HL-60/S4 treated with phorbol 12-myristate 13-acetate at 8.2 ng/mL for 4 days and 3 days (cell line): ENCODE results near the gene PXYLP1.
"Not testable (repeated sequence)": the region's sequence is repeated elsewhere in the genome, so short reads cannot be mapped to it uniquely, and the experiment has no call there.

ENCODE experiments used
- in situ Hi-C: fragments of 300-500 bp; cut with MboI; formaldehyde crosslinking; loops from 2 replicates; pipeline ENCODE4 v1.15.0; 2022; ENCODE audit warnings: low sequenced_read_pairs

PXYLP1 gene, protein sequence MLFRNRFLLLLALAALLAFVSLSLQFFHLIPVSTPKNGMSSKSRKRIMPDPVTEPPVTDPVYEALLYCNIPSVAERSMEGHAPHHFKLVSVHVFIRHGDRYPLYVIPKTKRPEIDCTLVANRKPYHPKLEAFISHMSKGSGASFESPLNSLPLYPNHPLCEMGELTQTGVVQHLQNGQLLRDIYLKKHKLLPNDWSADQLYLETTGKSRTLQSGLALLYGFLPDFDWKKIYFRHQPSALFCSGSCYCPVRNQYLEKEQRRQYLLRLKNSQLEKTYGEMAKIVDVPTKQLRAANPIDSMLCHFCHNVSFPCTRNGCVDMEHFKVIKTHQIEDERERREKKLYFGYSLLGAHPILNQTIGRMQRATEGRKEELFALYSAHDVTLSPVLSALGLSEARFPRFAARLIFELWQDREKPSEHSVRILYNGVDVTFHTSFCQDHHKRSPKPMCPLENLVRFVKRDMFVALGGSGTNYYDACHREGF

DNA sequence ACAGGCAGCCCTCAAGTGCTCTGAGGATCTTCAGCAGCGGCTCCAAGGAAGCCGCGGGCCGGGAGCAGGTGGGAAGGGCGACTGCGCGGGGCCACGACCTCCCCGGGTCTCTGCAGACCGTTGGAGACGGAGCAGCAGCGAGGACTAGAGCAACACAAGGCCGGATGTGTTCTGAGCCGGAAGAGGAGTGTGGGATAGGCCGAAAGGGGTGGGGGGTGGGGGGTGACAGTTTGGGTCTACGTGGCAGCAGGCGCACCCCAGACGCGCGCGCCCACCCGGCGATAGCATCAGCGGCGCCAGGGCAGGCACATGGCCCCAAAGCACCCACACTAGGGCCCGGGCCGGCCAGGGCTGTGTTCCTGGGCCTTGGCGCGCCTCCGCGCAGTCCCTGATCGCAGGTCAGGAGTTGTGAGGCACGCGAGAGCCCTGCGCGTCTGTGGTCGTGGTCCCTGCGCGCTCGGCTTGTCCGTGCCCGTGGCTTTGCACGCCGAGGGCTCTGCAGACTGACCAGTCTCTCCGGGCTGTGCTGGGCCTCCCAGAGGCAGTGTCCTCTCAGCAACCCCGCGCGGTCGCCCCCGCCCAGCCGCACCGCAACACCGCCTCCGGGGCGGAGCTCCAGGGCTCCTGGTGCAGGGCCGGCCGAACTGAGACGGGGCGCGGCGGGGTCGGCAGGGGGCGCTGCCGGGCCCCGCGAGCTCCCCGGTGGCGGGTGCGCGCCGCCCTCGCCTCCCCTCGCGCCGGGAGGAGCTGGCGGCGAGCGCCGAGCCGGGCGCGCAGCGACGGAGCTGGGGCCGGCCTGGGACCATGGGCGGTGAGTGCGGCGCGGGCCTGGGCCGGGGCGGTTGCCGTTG, at the start of gene PXYLP1:
Gene PXYLP1, plus strand, starts transcription at position 725 of the 851 bp plus-strand sequence. CDS start 28,351 bp downstream, outside the sequence.
- in situ Hi-C loops, result no loop called here

DNA sequence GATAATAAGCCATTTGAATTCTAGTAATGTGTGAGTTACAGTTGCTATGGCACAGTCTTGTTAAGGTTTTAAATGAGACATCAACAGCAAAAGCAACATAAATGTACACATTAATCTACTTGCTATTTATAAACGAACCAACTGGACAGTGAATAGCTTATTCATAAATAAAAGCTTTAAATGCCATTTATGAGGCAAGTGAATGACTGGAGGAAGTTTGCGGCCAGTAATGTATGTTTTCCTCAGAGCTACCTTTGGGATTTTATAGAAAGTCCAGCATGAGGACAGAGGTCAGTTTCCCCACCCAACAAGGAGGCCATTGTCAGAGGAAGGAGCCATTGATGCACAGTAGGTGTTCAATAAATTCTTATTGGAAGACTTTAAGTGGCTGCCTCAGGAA, 48.0 kb upstream of the PXYLP1 start:
- in situ Hi-C loops, result loop anchor here (25.0 kb wide), 1 partner anchor 171 kb away; no protein-coding TSS in a partner anchor

DNA sequence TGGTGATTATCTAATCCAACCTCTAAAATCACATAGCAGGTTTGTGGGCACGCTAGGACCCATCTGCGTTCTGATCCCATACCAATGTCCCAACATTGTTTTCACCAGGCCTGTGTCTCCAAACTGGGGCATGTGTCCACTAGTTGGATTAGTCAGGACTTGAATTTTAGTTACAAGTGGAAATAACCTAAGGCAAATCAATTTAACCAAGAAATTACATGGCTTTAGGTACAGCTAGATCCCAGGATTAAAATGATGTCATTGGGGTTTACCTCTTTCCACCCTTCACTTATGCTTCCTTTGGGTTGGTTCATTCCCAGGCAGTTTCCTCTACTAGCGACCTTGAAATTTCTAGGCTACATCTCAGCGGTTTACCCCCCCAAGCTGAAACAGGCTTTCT, 47.2 kb upstream of the PXYLP1 start:
- in situ Hi-C loops, result loop anchor here (25.0 kb wide), 1 partner anchor 172 kb away; no protein-coding TSS in a partner anchor

DNA sequence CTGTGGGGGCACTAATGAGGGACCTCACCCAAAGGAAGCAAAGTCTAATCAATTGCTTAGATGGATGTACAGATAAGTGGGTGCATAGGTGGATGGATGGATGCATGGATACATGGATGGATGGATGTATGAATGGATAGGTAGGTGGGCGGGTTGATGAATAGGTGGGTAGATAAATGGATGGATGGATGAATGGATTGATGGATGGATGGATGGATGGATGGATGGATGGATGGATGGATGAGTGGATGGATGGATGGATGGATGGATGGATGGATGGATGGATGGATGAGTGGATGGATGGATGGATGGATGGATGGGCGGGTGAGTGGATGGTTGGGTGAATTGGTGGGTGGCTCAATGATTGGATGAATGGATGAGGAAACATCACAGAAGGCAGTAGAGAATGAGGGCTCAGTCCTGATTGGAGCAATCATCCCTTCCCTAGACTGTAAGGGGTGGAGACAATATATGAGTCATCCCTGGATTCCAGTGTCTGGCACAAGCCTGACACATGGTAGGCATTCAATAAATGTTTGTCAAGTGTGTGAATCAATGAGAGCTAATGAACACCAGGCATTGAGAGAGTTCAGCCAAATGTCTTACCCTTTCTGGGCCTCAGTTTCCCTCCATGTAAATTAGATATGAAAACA, 40.4 kb upstream of the PXYLP1 start:
- in situ Hi-C loops, result loop anchor here (25.0 kb wide), 1 partner anchor 179 kb away; no protein-coding TSS in a partner anchor

DNA sequence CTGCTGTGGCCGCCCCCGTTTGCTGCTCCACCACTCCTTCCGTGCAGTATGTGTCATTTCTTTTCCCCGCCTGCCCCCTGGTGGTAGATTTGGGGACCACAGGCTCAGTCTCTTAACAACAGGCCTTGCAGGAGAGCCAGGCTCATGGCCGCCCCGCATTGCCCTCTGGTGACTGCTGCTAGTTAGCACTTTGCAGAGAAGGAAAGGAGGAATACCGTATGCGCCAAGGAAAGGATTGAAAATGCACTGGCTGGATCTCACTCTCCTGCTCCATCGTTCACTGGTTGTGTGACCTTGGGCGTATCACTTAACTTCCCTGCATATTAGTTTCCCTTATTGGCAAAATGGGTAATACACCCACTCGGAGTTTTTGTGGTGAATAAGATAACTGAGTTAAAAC, 39.3 kb upstream of the PXYLP1 start:
- in situ Hi-C loops, result loop anchor here (25.0 kb wide), 1 partner anchor 180 kb away; no protein-coding TSS in a partner anchor

DNA sequence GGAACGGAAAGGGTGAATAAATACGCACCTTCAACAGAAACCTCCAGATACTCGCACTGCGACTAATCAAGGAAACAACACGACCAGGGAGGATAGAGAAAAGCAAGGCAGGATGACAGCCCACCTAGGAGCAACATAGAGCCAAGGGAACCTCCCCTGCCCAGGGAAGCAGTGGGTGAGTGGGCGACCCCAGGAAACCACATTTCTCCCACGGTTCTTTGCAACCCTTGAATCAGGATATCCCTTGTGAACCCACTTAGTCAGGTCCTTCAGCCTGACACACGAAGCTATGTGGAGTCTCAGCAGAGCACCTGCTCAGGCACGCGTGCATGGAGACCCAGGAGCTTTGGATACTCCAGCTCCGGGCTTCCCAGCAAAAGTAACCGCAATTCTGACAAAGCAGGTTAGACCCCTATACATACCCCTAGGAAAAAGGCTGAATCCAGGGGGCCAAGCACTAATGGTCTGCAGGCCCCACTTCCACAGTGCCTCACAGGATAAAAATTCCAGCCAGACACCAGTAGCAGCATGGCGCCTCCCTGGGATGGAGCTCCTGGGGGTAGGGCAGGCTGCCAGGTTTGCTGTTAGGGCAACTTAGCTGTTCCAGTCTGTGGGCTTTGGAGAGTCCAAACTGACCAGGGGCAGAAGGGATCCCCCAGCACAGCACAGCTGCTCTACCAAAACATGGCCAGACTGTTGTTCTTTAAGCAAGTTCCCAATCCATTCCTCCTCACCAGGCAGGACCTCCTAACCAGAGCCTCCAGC, 38.4 kb upstream of the PXYLP1 start:
- in situ Hi-C loops, result loop anchor here (25.0 kb wide), 1 partner anchor 181 kb away; no protein-coding TSS in a partner anchor

DNA sequence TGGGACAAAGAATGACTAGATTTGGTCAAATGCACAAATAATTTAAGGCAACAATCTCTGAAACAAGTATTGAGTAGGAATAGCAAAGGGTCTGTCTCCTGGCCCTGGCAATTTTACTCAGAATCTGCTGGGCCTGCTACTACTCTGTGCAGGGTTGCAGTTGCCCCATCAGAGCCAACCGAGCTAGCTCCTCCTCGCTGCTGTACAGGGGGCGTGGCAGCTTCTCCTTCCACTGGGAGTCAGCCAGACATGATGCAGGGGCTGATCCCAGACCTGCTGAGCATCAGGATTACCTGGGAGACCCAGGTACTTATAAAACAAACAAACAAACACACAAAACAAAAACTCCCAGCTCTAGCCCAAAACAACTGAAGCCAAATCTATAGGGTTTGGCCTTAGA, 30.5 kb upstream of the PXYLP1 start:
- in situ Hi-C loops, result no loop called here

DNA sequence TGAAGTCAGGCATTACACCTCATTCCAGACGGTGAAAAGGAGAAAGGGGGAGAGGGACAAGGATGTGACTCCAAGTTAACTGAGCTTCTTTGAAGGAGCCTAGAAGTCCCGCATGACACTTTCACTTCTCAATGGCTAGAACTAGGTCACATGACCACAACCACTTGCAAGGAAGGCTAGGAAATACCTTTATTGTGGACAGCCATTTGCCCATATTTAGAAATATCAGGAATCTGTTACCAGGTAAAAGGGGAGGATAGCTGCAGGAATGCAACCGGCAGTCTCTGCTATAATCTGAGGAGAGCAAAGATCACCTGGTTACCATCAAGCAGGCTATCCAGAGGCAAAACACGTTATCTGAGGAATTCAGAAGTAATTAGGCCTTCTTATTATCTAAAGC, 28.9 kb upstream of the PXYLP1 start:
- in situ Hi-C loops, result no loop called here

DNA sequence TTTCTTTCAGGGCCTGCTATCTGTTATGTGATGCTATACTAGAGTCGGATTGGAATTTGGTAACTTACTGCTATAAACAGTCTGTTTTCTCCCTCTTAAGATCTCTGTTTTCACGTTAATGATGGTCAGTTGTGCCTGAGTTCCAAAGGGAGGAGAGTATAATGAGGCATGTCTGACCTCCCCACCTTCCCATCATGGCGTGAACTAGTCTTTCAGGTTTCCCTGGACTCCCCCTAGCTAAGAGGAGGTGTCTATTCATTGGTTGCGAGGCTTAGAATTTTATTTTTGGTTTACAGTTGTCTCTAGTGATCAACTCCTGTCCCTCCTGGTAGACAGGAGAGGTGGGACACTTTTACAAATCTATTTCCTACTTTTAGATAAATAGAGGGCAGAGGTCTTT, 27.8 kb upstream of the PXYLP1 start:
- in situ Hi-C loops, result no loop called here

DNA sequence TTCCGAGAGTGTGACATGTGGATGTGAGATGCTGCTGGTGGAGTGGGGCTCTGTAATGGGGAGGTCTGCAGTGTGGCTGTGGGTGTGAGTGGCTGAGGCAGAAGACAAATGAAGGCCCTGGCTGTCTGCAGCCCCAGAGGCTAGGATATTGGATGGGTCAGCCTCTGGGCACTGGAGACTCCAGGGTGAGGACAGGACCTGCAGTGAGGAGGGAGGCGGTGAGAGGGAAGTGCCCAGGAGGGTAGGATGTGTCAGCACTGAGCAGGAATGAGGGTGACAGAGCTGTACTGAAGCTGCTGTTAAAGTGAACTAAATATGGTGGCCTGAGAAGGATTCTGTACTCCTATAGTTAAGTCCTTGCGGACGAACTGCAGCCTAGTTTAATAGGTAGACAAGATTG, 27.3 kb upstream of the PXYLP1 start:
- in situ Hi-C loops, result no loop called here

DNA sequence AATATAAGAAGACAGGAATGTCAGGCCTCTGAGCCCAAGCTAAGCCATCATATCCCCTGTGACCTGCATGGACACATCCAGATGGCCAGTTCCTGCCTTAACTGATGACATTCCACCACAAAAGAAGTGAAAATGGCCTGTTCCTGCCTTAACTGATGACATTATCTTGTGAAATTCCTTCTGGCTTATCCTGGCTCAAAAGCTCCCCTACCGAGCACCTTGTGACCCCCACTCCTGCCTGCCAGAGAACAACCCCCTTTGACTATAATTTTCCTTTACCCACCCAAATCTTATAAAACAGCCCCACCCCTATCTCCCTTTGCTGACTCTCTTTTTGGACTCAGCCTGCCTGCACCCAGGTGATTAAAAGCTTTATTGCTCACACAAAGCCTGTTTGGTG, 20.3 kb upstream of the PXYLP1 start:
- in situ Hi-C loops, result not testable (repeated sequence)

DNA sequence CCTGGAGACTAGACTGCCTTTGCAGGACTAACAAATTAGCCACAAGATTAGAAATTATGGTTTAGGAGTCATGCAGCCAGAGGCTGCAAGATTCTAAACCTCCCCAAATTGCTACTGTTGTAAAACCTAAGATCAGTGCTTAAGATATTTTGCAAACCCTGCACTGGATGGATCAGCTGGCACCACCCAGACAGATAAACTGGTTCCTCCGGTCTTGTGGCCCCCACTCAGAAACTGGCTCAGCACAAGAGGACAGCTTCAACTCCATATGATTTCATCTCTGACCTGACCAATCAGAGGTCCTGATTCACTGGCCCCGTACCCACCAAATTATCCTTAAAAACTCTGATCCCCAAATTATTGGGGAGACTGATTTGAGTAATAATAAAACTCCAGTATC, 19.5 kb upstream of the PXYLP1 start:
- in situ Hi-C loops, result no loop called here

DNA sequence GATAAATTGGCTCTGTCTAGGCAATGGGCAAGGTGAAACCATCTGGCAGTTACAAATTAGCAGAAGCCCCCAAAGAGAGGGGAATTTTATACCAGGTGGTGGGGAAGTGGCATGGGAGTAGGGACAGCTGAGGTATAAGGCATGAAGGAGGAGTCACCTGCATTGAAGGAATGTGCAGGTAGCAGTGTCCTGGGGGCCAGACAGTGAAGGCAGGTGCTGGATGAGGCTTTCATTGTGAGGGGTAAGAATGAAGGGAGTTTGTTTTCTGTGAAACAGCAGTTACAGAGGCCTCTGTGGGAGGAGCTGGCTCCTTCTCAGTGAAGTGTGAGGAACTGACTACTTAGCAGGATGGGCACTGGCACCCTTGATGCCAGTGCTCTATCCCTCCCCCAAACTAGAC, 19.1 kb upstream of the PXYLP1 start:
- in situ Hi-C loops, result no loop called here

DNA sequence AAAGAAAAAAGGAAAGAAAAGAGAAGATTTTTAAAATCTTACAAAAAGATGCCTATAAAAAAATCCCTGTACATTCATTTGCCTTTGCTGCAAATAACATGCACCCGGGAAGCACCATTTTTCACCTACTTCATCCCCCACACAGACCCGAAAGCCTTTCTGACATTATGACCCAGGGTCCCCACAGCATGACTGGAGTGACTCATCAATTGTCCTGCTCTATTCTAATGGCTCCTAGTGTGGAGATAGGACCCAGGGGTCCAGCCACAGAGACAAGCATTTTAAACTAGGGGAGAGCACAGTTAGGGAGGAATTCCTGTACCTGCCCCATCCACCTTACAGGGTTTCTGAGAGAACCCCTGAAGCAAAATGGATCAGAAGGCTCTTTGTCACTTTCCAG, 14.7 kb upstream of the PXYLP1 start:
- in situ Hi-C loops, result no loop called here

DNA sequence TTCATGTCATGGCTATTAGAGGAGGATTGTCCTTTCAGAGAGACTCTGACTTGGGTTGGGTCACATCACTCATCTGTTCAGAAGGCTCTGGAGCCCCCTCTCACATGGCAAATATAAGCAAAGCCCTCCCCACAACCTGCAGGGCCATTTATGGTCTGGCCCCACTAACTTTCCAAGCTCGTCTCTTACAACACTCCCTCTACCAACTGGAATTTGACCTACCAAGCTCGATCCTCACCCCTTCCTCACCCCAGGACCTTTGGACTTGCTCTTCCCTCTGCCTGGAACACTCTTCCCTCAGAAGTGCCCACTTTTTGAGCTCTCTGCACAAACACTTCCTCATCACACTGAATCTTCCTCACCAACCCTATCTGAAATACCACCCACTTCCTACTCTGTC, 14.2 kb upstream of the PXYLP1 start:
- in situ Hi-C loops, result no loop called here

DNA sequence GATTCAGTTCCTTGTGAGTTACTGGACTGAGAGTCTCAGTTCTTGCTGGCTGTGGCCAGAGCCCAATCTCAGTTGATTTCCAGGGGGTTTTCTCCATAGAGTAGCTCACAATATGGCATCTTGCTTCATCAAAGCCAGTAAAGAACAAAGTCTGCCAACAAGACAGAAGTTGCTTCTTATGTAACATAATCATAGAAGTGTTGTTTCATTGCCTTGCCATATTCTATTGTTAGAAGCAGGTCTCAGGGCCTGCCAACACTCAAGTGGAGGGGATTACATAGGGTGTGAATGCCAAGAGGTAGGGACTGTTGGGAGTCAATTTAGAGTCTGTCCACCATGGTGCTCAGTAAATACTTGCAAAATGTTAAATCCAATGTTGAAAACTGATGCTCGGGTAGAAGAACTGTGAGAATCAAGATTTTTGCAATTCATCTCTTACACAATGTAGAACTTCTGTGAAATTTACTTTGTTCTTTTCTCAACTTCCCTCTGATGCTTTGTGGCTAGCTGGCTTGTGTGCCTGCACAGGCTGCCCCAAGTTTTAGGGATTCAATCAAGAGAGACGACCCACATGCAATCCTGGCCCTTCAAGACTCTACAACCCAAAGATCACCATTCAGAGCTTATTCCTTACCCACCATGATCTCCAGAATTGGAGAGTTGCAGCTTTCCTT, 13.3 kb upstream of the PXYLP1 start:
- in situ Hi-C loops, result no loop called here

DNA sequence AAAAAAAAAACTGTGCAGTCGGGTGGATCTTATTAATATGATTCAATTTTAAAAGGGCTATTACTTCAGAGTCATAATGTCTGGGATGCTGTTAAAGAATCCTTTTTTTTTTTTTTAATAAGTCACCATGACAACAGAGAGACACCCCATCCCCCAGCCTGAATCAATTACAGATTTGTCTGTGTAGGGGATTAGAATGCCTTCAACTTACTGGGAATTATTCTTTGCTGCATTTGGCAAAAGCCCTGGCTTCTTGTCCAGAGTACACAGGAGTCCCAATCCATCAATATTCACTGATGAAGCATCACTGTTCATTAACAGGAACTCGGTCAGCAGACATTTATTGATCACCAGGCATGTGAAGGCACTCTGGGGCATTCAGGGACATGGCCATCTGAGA, 12.7 kb upstream of the PXYLP1 start:
- in situ Hi-C loops, result no loop called here

DNA sequence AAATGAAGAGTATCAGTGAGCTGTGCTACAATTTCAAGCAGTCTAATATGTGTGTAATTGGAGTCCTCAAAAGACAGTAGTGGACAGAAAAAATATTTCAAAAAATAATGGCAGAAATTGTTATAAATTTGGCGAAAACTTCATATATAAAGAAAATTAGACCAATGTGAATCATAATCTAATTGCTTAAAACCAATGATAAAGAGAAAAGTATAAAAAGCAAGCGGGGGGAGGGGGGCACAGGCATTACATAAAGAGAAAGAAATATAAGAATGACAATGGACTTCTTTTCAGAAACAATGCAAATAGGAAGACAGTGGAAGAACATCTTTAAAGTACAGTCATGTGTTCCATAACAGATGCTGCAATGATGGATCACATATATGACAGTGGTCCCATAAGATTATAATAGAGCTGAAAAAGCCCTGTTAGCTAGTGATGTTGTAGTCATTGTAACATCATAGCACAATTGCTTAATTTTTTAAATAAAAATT, 7.9 kb upstream of the PXYLP1 start:
- in situ Hi-C loops, result no loop called here

DNA sequence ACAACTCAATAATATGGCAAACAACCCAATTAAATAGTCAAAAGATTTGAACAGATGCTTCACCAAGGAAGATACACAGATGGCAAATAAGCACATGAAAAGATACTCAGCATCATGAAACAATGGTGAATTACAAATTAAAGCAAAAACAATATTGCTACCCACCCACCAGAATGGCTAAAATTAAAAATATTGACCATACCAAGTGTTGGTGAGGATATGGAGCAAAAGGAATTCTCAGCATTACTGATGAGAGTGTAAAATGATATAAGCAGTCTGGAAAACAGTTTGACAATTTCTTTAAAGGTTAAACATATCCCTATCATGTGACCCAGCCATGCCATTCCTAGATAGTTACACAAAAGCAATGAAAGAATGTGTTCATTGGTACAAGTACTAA, 5.7 kb upstream of the PXYLP1 start:
- in situ Hi-C loops, result no loop called here

DNA sequence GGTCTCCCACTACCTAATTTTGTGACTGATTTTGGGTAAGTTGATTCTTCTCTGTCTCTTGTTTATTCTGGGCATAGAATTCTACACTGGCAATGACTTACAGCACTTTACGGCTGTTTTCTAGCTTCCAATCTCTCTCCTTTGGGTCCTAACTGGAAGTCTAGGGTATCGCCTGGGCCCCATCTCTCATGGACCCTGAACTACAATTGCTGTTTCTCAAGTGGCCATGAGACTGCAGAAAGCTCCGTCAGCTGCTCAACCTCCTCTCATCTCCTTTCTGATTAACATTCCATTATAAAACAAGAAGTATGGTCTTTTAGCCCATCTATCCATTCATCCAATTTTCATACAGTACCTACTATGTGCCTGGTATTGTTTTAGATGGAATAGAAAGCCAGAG, 4.4 kb upstream of the PXYLP1 start:
- in situ Hi-C loops, result no loop called here
